Psoas muscle (tissue), 8 donors: ENCODE data around the gene TRRAP. TPM values are rescaled to one million over a fixed set of nuclear protein-coding genes. Genes with fewer than 3 reads are reported as not detected.
"Not testable (repeated sequence)": the region's sequence is repeated elsewhere in the genome, so short reads cannot be mapped to it uniquely, and the experiment has no call there.

Source experiments
- ATAC-seq, 4 donors: fragments of 200-7000 bp; cut with Tn5 transposase; one replicate each; pipeline ENCODE4 v1.9.1; 2020; ENCODE audit warnings: moderate library complexity in 3 of 4, mild to moderate bottlenecking in 2 of 4
- DNase-seq, 2 donors: peaks; one replicate each; pipeline ENCODE4 v3.0.0-alpha.2; 2020
- H3K27ac ChIP-seq: fragments of 200-600 bp; one replicate; pipeline ENCODE4 v1.8.0; 2022
- H3K27me3 ChIP-seq, 3 donors: fragments of 200-600 bp in 1 of 3; one replicate each; pipeline versions ENCODE4 v1.6.1 to v1.8.0; 2013 to 2022; ENCODE audit warnings: low read length in 2 of 3, mild to moderate bottlenecking in 2 of 3, moderate library complexity in 1 of 3; ENCODE audit not compliant: insufficient read depth in 3 of 3
- H3K36me3 ChIP-seq, 2 donors: fragments of 200-600 bp in 1 of 2; one replicate each; pipeline versions ENCODE4 v1.6.1 to v1.8.0; 2013 to 2022; ENCODE audit warnings: low read depth in 1 of 2, mild to moderate bottlenecking in 1 of 2, moderate library complexity in 1 of 2; ENCODE audit not compliant: insufficient read depth in 1 of 2
- H3K4me1 ChIP-seq: fragments of 200-600 bp; one replicate; pipeline ENCODE4 v1.8.0; 2022
- H3K4me3 ChIP-seq: fragments of 200-600 bp; one replicate; pipeline ENCODE4 v1.8.0; 2022; ENCODE audit warnings: mild to moderate bottlenecking
- H3K9me3 ChIP-seq: fragments of 200-600 bp; one replicate; pipeline ENCODE4 v1.8.0; 2022
- CTCF ChIP-seq: fragments of 200-600 bp; IDR thresholded peaks from one replicate; pipeline ENCODE4 v1.8.0; 2022; ENCODE audit warnings: antibody characterized with exemption
- WGBS, 3 donors: extraction: QIAGEN DNeasy Blood & Tissue Kit; methylation state at CpG; one replicate each; pipeline versions ENCODE4 v1.1.6 to v1.1.7; 2013; 5-methylcytosine and 5-hydroxymethylcytosine counted together
- intact Hi-C, 2 donors: fragments of 100-400 bp; cut with DNase I; formaldehyde crosslinking; loops; one replicate each; pipeline versions ENCODE4 v1.11.0 to v1.14.2; 2022
- polyA plus RNA-seq, 3 donors: library from polyadenylated mRNA; stranded (reverse); fragments of 200-250 nt; gene quantifications; one replicate each; pipeline ENCODE4 v1.2.3, GENCODE V29; 2013
- total RNA-seq, 4 donors: library from RNA; stranded (reverse); fragmentation: NEBNext Ultra II Directional in 2 of 4; extraction: Animal tissue kit (Norgen Biotek cat#: 25700) in 2 of 4; gene quantifications; one replicate each; pipeline versions ENCODE4 v1.2.1 to v1.2.4, GENCODE V29; 2021 to 2023
- donor health status: healthy with polysubstance abuse.
- donor health status: DM: no; HTN: no; CAD: no; lungs with moderate emphysema.
- donor health status: Bipolar disorder and iron deficiency.
- donor health status: healthy.
- donor health status: DM: yes; HTN: yes; CAD: no.
- donor health status: DM: no; HTN: no; CAD: no.
- donor health status: DM: no; HTN: no; CAD: no.
- donor health status: DM: yes; HTN: yes; CAD: no.

Gene TRRAP
- total and polyA plus RNA-seq, 7 donors = 3.8 to 21.3 (median 13.3) TPM

GRCh38 chr7:99040104-99040958, 162.0 kb downstream of the TRRAP start:
- 71 to 74% (median 73%) methylated on average over 31 of the region's 31 CpGs for WGBS, 3 donors
- peak overlapping the region; percentile 47 for H3K27ac ChIP-seq
- TF ChIP-seq CTCF = peak; percentile 78
- H3K27me3 ChIP-seq = no peaks in the 10 kb centered on the region
- peak; percentile 77 to 87 for DNase-seq
- ATAC-seq = peak; percentile 79 to 91 (median 86)
- intact Hi-C loops = loop anchor here (1.0 to 5.0 kb wide), 3 partner anchors 107 to 273 kb away; no protein-coding TSS in a partner anchor
- H3K36me3 ChIP-seq = peaks cover 5 to 94% of the 10 kb centered on the region in 2 donors
- H3K4me1 ChIP-seq = no peaks in the 10 kb centered on the region
- no peaks in the 10 kb centered on the region for H3K9me3 ChIP-seq
- no peak overlapping the region for H3K4me3 ChIP-seq

GRCh38 chr7:99041526-99041925, 163.2 kb downstream of the TRRAP start:
- no peaks in the 10 kb centered on the region for H3K4me1 ChIP-seq
- H3K36me3 ChIP-seq = peaks cover 4 to 94% of the 10 kb centered on the region in 2 donors
- WGBS, 3 donors = 76 to 82% (median 79%) methylated on average over 11 of the region's 11 CpGs
- H3K9me3 ChIP-seq = no peaks in the 10 kb centered on the region
- ATAC-seq = no peak
- no peak overlapping the region for H3K4me3 ChIP-seq
- no peak for DNase-seq
- intact Hi-C loops = loop anchor here in 1 of 2 donors (2.0 to 5.0 kb wide), 2 partner anchors 106 to 271 kb away; no protein-coding TSS in a partner anchor
- H3K27me3 ChIP-seq = no peaks in the 10 kb centered on the region
- no peak overlapping the region for H3K27ac ChIP-seq
- no peak for TF ChIP-seq CTCF

GRCh38 chr7:99042957-99043356, 164.6 kb downstream of the TRRAP start:
- H3K9me3 ChIP-seq = no peaks in the 10 kb centered on the region
- no peak overlapping the region for H3K27ac ChIP-seq
- no peaks in the 10 kb centered on the region for H3K27me3 ChIP-seq
- TF ChIP-seq CTCF = no peak
- intact Hi-C loops = loop anchor here in 1 of 2 donors (5.0 kb wide), 1 partner anchor 104 kb away; no protein-coding TSS in a partner anchor
- 77 to 82% (median 78%) methylated on average over 5 of the region's 5 CpGs for WGBS, 3 donors
- no peaks in the 10 kb centered on the region for H3K4me1 ChIP-seq
- H3K36me3 ChIP-seq = peaks cover 8 to 93% of the 10 kb centered on the region in 2 donors
- no peak for DNase-seq
- ATAC-seq = no peak
- no peak overlapping the region for H3K4me3 ChIP-seq

- H3K27me3 ChIP-seq, H3K4me1 ChIP-seq, ATAC-seq, DNase-seq, H3K4me3 ChIP-seq, H3K27ac ChIP-seq, H3K9me3 ChIP-seq: not testable (repeated sequence)
- H3K36me3 ChIP-seq = peaks cover 6 to 92% of the 10 kb centered on the region in 2 donors
- WGBS, 3 donors = 76 to 92% (median 86%) methylated on average over 3 of the region's 3 CpGs
- intact Hi-C loops = loop anchor here in 1 of 2 donors (5.0 kb wide), 1 partner anchor 102 kb away; no protein-coding TSS in a partner anchor
Observed at GRCh38 chr7:99044858-99045257, 166.5 kb downstream of the TRRAP start.

- H3K4me3 ChIP-seq, H3K27me3 ChIP-seq, DNase-seq, intact Hi-C loops, H3K4me1 ChIP-seq, H3K9me3 ChIP-seq, ATAC-seq, H3K27ac ChIP-seq: not testable (repeated sequence)
- WGBS, 3 donors = 86 to 92% (median 90%) methylated on average over 14 of the region's 14 CpGs
- H3K36me3 ChIP-seq = peaks cover 6 to 93% of the 10 kb centered on the region in 2 donors
Observed at GRCh38 chr7:99046262-99046661, 167.9 kb downstream of the TRRAP start.
